ENCODE data around the gene CLCN7. TPM values are rescaled to one million over a fixed set of nuclear protein-coding genes. Genes with fewer than 3 reads are reported as not detected.

CLCN7 gene
- total and polyA plus RNA-seq, 9 of the 15 experiments (the other 6 are each of a cell fraction or from before 2014, with no cell fraction given): 0.06 to 126 (median 18.7) TPM

- CTCF ChIA-PET (ENCODE audit: low intra/inter-chr PET ratio): interaction anchor here (0.5 kb wide), 1 partner anchor 42 kb away, joined by 3 read pairs; no protein-coding TSS in a partner anchor
- Histone ChIP-seq H4K20me1 (replicated peaks; ENCODE audit: control insufficient read depth, insufficient read depth, low read length) (no peaks in the 10 kb centered on the region), H3K36me3 (ENCODE audit: control insufficient read depth, insufficient read depth, low read length) (no peaks in the 10 kb centered on the region), H3K79me2 (ENCODE audit: control insufficient read depth, insufficient read depth, low read length) (no peaks in the 10 kb centered on the region), H3K27me3 (ENCODE audit: control insufficient read depth in 2 of 2, insufficient read depth in 2 of 2, low read length in 2 of 2) (peaks cover 0 to 15% of the 10 kb centered on the region in 2 experiments; a peak in 2 of 5 replicates), H3K9me3 (replicated peaks; ENCODE audit: control insufficient read depth, insufficient read depth, low read depth, low read length) (no peaks in the 10 kb centered on the region), H3K4me2 (ENCODE audit: insufficient read depth, low read length) (no peak overlapping the region), H3K9me1 (ENCODE audit: control insufficient read depth, insufficient read depth, low read length) (no peaks in the 10 kb centered on the region), H2AFZ (ENCODE audit: low read depth, low read length) (peak overlapping the region; percentile 78; the same call in 1 of the 2 replicates), H3K4me3 (no peak overlapping the region), H3K27ac (ENCODE audit: extremely low read depth, low read depth, low read length) (no peak overlapping the region), H3K9ac (ENCODE audit: insufficient read depth in 1 of 2, low read depth in 2 of 2, low read length in 2 of 2) (peak overlapping the region in 1 of 2 experiments; percentile 48; a peak in 2 of 4 replicates), H3K4me1 (replicated peaks in 1 of 2; ENCODE audit: control insufficient read depth in 2 of 2, insufficient read depth in 2 of 2, low read length in 2 of 2) (peaks cover 0 to 85% of the 10 kb centered on the region in 2 experiments; a peak in 2 of 5 replicates)
- ATAC-seq: no peak
- TF ChIP-seq JUNB (CRISPR knock-in tag; conservative IDR thresholded peaks at IDR 0.05): no peak
- TF ChIP-seq PTRF (tag; IDR thresholded peaks at IDR 0.05): no peak
- TF ChIP-seq HMG20B (CRISPR knock-in tag; IDR thresholded peaks at IDR 0.05): no peak
- TF ChIP-seq ZNF75A (CRISPR knock-in tag; IDR thresholded peaks at IDR 0.05): no peak
- no peak for TF ChIP-seq NR4A1 (CRISPR knock-in tag; IDR thresholded peaks at IDR 0.05)
- no peak for TF ChIP-seq NR4A1 (tag; IDR thresholded peaks at IDR 0.05)
- DNase-seq (ENCODE audit: extremely low read depth in 1 of 4, low spot score in 3 of 4): no peak
- no peak for FAIRE-seq
- 61% methylated on average over 11 of the region's 11 CpGs for WGBS (ENCODE audit: insufficient coverage, low coverage, missing lambda C conversion rate)
- intact Hi-C loops (cut with micrococcal nuclease): no loop called here
- POLR2A ChIA-PET: interaction anchor here (1.5 kb wide), 1 partner anchor 8 kb away, joined by 6 read pairs; the partner anchor contains the start of gene UQCC4
- in situ Hi-C loops (cut with MboI): no loop called here
- no TSS peak for BruUV-seq (replicated peaks)
Observed at GRCh38 chr16:1429012-1429411, 45.8 kb downstream of the CLCN7 start.

GRCh38 chr16:1428511-1428910 lies 46.3 kb downstream of the CLCN7 start:
- Histone ChIP-seq H3K27ac (ENCODE audit: extremely low read depth, low read depth, low read length) (no peak overlapping the region), H4K20me1 (replicated peaks; ENCODE audit: control insufficient read depth, insufficient read depth, low read length) (no peaks in the 10 kb centered on the region), H3K9me1 (ENCODE audit: control insufficient read depth, insufficient read depth, low read length) (no peaks in the 10 kb centered on the region), H3K9ac (ENCODE audit: insufficient read depth in 1 of 2, low read depth in 2 of 2, low read length in 2 of 2) (peak overlapping the region in 1 of 2 experiments; percentile 48; a peak in 3 of 4 replicates), H3K79me2 (ENCODE audit: control insufficient read depth, insufficient read depth, low read length) (no peaks in the 10 kb centered on the region), H2AFZ (ENCODE audit: low read depth, low read length) (peak overlapping the region; percentile 78), H3K4me2 (ENCODE audit: insufficient read depth, low read length) (no peak overlapping the region), H3K4me3 (no peak overlapping the region), H3K9me3 (replicated peaks; ENCODE audit: control insufficient read depth, insufficient read depth, low read depth, low read length) (no peaks in the 10 kb centered on the region), H3K27me3 (ENCODE audit: control insufficient read depth in 2 of 2, insufficient read depth in 2 of 2, low read length in 2 of 2) (peaks cover 0 to 15% of the 10 kb centered on the region in 2 experiments; a peak in 2 of 5 replicates), H3K36me3 (ENCODE audit: control insufficient read depth, insufficient read depth, low read length) (no peaks in the 10 kb centered on the region), H3K4me1 (replicated peaks in 1 of 2; ENCODE audit: control insufficient read depth in 2 of 2, insufficient read depth in 2 of 2, low read length in 2 of 2) (peaks cover 0 to 80% of the 10 kb centered on the region in 2 experiments; a peak in 2 of 5 replicates)
- ChIA-PET CTCF (ENCODE audit: low intra/inter-chr PET ratio) (interaction anchor here (0.5 kb wide), 1 partner anchor 42 kb away, joined by 3 read pairs; no protein-coding TSS in a partner anchor), POLR2A (interaction anchor here (1.5 kb wide), 1 partner anchor 8 kb away, joined by 6 read pairs; the partner anchor contains the start of gene UQCC4)
- WGBS (ENCODE audit: insufficient coverage, low coverage, missing lambda C conversion rate): 33% methylated on average over 19 of the region's 21 CpGs
- in situ Hi-C loops (cut with MboI) (no loop called here), intact Hi-C loops (cut with micrococcal nuclease) (no loop called here)
- ATAC-seq (peak; percentile 85), DNase-seq (ENCODE audit: extremely low read depth in 1 of 4, low spot score in 3 of 4) (peak; percentile 56 to 77 (median 76)), FAIRE-seq (no peak)
- BruUV-seq (replicated peaks): no TSS peak
- no peak for TF ChIP-seq ZNF431 (CRISPR knock-in tag; IDR thresholded peaks at IDR 0.05)
- peak; percentile 43; the same call in 1 of the 2 replicates for TF ChIP-seq RBFOX2 (IDR thresholded peaks at IDR 0.05; ENCODE audit: low read depth, low read length)
- TF ChIP-seq, protein P1, sequence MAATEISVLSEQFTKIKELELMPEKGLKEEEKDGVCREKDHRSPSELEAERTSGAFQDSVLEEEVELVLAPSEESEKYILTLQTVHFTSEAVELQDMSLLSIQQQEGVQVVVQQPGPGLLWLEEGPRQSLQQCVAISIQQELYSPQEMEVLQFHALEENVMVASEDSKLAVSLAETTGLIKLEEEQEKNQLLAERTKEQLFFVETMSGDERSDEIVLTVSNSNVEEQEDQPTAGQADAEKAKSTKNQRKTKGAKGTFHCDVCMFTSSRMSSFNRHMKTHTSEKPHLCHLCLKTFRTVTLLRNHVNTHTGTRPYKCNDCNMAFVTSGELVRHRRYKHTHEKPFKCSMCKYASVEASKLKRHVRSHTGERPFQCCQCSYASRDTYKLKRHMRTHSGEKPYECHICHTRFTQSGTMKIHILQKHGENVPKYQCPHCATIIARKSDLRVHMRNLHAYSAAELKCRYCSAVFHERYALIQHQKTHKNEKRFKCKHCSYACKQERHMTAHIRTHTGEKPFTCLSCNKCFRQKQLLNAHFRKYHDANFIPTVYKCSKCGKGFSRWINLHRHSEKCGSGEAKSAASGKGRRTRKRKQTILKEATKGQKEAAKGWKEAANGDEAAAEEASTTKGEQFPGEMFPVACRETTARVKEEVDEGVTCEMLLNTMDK (IDR thresholded peaks at IDR 0.05; ENCODE audit: borderline replicate concordance, insufficient read depth, low read depth, low read length, poor library complexity, severe bottlenecking): peak; percentile 45
- TF ChIP-seq ARID2 (IDR thresholded peaks at IDR 0.05): no peak
- peak; percentile 22 to 58 for TF ChIP-seq E2F6 (IDR thresholded peaks at IDR 0.05; ENCODE audit: borderline replicate concordance in 1 of 2, extremely low read depth in 1 of 2, insufficient read depth in 1 of 2, insufficient read length in 1 of 2, low read depth in 1 of 2, low read length in 1 of 2, poor library complexity in 1 of 2, severe bottlenecking in 1 of 2)
- TF ChIP-seq PCBP1 (IDR thresholded peaks at IDR 0.05; ENCODE audit: low read depth, low read length, poor library complexity, severe bottlenecking): peak; percentile 61

All from K562 (cell line).